Stimulated activated CD8-positive, alpha-beta memory T cell treated with anti-CD3 and anti-CD28 coated beads, Interleukin-15, amount 100 ng/mL, for 24 hours (primary cell): ENCODE results near the gene KIAA0930.
"Not testable (repeated sequence)": the region's sequence is repeated elsewhere in the genome, so short reads cannot be mapped to it uniquely, and the experiment has no call there.

ENCODE experiments used
- DNase-seq: peaks from one replicate; pipeline ENCODE4 v3.0.0-alpha.2; 2020; ENCODE audit warnings: low read depth

The KIAA0930 gene

DNA sequence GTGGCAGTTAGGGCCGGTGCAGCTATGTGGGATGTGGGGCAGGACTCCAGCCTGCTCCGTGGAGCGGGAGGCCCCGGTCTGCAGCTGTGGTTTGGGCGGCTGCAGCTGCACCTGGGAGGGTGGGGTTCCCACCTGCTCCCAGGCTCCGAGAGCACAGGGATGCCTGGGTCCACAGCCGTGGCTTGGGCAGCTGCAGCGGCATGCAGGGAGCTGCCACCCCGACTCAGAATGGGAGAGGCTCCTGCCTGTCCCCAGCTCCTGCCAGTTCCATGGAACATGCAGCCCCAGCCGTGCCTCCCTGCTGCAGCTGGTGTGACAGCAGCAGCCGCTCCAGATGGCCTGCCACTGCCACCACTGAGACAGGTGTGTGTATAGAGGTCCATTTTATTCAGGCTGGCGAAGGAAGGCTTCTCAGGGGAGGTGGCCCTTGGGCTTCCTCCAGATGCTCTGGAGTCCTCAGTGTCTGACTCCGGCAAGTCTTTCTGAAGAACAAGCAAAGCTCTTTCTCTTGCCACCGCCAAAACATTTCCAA, 22.3 kb upstream of the KIAA0930 start:
- DNase-seq = no peak

- no peak for DNase-seq
These were observed 21.7 kb upstream of the KIAA0930 start for GRCh38 chr22:45262195-45262930.

DNA sequence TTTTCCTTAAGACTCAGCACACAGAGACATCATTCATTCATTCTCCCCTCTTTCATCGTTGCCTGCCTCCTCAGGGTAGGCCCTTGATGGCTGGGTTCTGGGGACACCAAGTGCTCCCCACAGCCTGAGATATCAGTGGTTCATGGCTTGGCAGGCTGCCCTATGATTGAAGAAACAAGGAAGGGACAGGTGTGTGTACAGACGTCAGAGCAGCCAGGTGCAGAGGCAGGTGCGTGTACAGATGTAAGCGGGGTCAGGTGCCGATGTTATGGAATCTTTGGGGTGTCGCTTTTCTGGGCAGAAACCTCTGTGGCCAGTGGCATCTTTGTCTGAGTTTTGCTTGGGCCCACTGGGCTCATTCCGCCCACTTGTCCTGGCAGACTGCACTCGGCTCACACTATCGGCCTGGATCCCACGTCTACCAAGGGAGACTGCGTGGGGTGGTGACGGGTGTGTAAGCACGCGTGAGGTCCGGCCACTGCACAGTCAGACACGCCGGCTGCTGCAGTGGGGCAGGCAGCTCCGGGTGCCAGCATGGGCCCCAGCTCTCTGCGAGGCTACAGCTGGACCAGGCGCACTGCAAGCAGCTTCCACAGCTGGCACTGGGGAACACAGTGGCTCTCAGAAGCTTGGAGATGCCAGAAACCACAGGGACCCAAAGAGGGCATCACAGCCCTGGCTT, 20.9 kb upstream of the KIAA0930 start:
- no peak for DNase-seq

GRCh38 chr22:45260395-45260759, 19.7 kb upstream of the KIAA0930 start:
- DNase-seq = not testable (repeated sequence)

GRCh38 chr22:45259754-45260394, 19.2 kb upstream of the KIAA0930 start:
- no peak for DNase-seq

GRCh38 chr22:45257941-45258340, 17.2 kb upstream of the KIAA0930 start:
- DNase-seq = not testable (repeated sequence)

GRCh38 chr22:45254789-45255278, 14.1 kb upstream of the KIAA0930 start:
- DNase-seq = no peak

DNA sequence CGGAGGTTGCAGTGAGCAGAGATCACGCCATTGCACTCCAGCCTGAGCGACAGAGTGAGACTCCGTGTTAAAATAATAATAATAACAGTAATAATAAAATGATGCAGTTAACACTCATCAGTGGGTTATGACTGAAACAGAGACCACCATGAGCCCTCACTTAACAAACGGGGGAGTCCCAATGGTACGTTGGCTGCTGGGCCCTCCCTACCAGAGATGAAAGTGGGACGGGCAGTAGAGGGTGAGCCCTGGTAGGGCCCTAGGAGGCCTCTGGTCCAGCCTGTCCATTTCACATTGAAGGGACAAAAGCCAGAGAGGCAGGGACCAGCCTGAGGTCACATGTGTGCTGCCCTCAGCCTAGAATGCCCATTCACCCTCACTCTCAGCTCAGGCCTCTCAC, 13.7 kb upstream of the KIAA0930 start:
- no peak for DNase-seq

- DNase-seq = no peak
These were observed 12.4 kb upstream of the KIAA0930 start for GRCh38 chr22:45253039-45253641.

DNA sequence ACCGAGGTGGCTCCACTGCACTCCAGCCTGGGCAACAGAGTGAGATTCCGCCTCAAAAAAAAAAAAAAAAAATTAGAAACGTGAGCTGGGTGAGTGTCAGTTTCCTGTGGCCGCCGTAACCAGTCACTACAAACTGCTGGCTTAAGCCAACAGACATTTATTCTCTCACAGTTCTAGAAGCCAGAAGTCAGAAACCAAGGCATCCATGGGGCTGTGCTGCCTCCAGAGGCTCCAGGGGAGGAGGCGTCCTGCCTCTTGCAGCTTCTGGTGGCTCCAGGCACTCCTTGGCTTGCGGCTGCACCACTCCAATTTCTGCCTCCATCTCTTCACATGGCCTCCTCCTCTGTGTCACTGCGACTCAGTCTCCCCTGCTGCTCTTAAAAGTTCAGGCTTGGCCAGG, 11.1 kb upstream of the KIAA0930 start:
- no peak for DNase-seq

GRCh38 chr22:45248832-45249561, 8.3 kb upstream of the KIAA0930 start:
- DNase-seq = no peak

DNA sequence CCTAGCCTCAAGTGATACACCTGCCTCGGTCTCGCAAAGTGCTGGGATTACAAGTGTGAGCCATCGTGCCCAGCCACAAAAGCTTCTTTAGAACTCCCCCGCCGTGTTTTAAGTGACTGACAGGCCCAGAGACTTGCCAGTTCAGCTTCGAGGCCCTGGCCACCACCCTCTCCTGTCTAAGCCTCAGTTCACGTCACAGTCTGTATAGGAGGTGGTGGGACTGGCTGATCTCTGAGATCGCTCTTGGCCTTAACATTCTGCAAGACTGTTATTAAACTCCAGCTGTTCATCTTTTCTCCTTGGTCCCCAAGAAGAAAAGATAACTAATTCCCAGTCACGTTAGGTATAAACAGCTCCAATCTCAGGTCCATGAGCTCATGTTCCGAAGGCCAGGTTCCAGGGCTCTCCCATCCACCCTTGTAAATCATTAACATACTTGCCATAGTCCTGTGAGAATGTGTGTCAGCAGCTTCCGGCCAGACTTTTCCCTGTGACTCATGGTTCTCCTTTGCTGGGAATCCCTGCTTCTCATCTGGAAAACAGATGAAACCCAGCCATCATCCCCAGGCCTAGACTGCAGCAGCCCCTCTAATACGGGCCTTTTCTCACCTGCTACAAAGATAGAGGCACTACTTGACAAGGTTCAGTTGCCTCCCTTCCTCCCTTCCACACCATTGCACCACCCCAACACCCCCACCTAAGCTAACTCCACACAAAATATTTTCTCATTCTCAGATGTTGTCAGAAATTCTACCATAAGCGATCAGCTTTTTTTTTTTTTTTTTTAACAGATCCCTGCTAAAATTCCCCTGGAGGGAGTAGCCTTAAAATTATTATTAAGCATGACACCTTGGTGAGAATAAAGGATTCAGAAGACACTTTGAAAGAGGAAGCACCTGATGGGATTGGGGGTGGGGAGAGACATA, 5.6 kb upstream of the KIAA0930 start:
- no peak for DNase-seq

- DNase-seq = no peak
These were observed 4.2 kb upstream of the KIAA0930 start for GRCh38 chr22:45244916-45245315.

DNA sequence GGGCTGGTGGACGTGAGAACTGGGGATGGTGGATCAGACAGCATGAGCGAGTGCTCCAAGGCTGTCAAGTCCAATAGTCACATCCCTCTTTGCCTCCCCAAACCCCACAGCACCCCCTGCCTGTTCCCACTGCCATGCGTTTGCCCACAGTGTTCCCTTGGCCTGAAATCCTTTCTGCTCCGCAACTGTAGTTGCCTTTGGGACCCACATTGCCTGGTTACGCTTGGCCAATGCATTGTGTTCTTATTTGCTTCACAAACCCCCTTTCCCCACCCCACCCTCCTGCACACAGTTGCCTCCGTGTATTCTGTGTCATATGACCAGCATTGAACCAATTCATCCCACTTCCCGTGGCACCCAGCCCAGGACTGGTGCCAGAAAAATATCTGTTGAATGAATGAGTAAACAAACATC, 2.1 kb upstream of the KIAA0930 start:
- no peak for DNase-seq

DNA sequence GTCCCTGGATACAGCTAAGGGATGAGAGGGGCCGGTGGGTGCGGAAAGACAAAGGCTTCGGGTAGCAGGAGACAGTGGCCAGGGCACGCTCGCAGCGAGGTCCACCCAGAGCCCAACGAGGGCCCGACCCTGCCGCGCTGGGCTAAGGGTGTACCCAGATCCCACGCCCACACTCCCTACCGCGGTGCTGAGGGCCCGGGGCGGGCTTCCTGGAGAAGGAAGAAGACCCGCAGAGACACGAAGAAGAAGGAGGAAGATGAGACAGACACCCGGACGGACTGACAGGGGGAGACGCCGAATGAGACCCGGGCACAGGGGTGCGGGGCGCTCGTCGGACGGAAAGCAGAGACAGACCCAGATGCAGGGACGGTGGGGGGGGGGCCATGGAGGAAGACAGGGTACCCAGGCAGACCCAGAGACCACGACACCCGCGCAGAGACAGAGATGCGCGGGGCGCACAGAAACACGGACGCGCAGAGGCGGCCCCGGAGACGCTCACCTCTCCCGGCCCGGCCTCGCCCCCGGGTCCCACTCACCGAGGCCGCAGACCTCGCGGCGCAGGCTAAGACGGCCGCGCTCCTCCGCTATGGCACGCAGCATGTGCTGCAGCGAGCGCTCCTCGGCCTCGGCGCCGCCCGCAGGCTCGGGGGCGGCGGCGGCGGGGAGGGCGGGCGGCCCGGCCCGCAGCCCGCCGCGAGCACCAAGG, 437 bp downstream of the KIAA0930 start:
- DNase-seq = no peak

GRCh38 chr22:45239681-45240051, 1.0 kb downstream of the KIAA0930 start:
- no peak for DNase-seq

GRCh38 chr22:45238957-45239680, 1.6 kb downstream of the KIAA0930 start:
- DNase-seq = no peak

- no peak for DNase-seq
These were observed 2.4 kb downstream of the KIAA0930 start for GRCh38 chr22:45238076-45238956.
